C4-2B (cell line): ENCODE results near the gene KLHL26.

Experiments used
- ZFX ChIP-seq: fragments of 450-650 bp; IDR thresholded peaks from 2 replicates; pipeline ENCODE4 v1.6.1; 2017
- TF ChIP-seq, protein P1 (sequence below): fragments of 450-650 bp; conservative IDR thresholded peaks from 2 replicates; pipeline ENCODE4 v1.5.1; 2017; ENCODE audit warnings: mild to moderate bottlenecking

GRCh38 chr19:18612772-18613588 is 23.8 kb upstream of the KLHL26 start, which contains the start of gene TMEM59L:
- TF ChIP-seq, protein P1, sequence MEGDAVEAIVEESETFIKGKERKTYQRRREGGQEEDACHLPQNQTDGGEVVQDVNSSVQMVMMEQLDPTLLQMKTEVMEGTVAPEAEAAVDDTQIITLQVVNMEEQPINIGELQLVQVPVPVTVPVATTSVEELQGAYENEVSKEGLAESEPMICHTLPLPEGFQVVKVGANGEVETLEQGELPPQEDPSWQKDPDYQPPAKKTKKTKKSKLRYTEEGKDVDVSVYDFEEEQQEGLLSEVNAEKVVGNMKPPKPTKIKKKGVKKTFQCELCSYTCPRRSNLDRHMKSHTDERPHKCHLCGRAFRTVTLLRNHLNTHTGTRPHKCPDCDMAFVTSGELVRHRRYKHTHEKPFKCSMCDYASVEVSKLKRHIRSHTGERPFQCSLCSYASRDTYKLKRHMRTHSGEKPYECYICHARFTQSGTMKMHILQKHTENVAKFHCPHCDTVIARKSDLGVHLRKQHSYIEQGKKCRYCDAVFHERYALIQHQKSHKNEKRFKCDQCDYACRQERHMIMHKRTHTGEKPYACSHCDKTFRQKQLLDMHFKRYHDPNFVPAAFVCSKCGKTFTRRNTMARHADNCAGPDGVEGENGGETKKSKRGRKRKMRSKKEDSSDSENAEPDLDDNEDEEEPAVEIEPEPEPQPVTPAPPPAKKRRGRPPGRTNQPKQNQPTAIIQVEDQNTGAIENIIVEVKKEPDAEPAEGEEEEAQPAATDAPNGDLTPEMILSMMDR = no peak
- no peak for TF ChIP-seq ZFX
